Measurements from ENCODE around the gene COL24A1. TPM values are rescaled to one million over a fixed set of nuclear protein-coding genes. Genes with fewer than 3 reads are reported as not detected.
A peak's percentile ranks its signal among the peaks of the same experiment; 100 is the strongest.

COL24A1 gene
- total RNA-seq: 13.7 TPM
- polyA plus RNA-seq: 5.2 TPM

- no peaks in the 10 kb centered on the region for H3K36me3 ChIP-seq (ENCODE audit: insufficient read depth)
- no peak for DNase-seq (ENCODE audit: extremely low spot score)
- WGBS: 13% methylated on average over 52 of the region's 52 CpGs
- H3K27ac ChIP-seq (ENCODE audit: low read depth): peak within 1 kb of the TSS; percentile 84
- peak within 1 kb of the TSS; percentile 35 for H3K4me3 ChIP-seq (ENCODE audit: low read depth, low read length)
- no peaks in the 10 kb centered on the region for H3K4me1 ChIP-seq (ENCODE audit: insufficient read depth)
Measured at GRCh38 chr1:86156566-86157455, at the start of gene COL24A1. Gene COL24A1 (minus strand): TSS chr1:86156772. CDS start chr1:86156396, 376 bp downstream.

DNA sequence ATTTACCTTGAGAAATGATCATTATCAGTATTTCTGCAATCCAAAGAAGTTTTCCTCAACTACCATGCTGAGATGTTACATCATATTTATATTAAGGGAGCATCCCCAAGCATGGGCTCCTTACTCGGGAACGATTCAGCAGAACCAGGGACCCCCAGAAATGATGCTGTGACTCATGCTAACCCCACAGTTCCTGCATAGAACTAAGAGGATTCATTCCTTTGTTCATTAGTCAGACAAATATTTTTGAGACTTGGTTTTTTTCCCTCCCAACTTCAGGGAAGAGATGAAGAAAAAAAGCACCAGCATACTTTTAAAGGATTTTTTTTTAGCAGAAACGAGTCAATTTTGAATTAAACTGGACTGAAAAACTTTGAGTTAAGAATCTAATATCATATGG lies 49.2 kb upstream of the COL24A1 start:
- no peak overlapping the region for H3K27ac ChIP-seq (ENCODE audit: low read depth)
- no peak overlapping the region for H3K4me3 ChIP-seq (ENCODE audit: low read depth, low read length)
- no peaks in the 10 kb centered on the region for H3K4me1 ChIP-seq (ENCODE audit: insufficient read depth)
- no peaks in the 10 kb centered on the region for H3K36me3 ChIP-seq (ENCODE audit: insufficient read depth)
- no peak for DNase-seq (ENCODE audit: extremely low spot score)
- WGBS: 74% methylated on average over 3 of the region's 3 CpGs

DNA sequence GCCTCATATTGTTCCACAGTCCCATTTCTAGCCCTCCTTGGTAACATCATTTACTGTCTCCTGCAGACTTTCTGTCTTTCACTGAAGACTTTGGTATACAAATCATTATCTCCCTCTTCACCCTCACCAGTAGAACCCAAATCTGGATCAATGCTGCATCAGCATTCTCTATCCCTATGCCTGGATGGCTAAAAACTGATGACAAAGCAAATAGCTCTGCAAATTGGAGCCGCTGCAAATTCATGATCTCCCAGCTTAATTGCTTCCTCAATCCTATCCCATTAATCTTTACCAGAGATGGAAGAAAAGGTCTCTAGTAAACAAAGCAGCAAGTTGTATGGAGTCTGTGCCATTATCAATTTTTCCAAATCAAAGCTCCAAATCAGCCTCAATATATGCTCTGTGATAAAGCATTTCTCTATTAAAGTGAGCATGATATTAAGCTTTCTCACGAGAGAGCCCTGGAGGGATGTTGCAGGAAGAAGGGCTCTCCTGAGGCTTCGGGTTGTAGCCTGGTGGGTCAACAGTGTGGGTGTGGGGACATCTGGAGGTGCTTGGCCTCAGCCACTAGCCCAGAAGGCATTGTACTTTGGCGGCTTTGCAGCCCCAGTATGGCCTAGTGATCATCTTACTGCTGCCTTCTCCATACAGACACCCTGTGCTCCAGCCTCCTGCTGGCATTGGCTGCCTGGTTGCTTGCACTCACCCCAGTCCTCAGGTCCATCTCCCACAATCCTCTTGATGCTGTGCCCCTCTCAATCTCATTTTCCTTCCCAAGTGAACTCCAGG lies 46.2 kb upstream of the COL24A1 start:
- Histone ChIP-seq H3K4me3 (ENCODE audit: low read depth, low read length) (no peak overlapping the region), H3K36me3 (ENCODE audit: insufficient read depth) (no peaks in the 10 kb centered on the region), H3K27ac (ENCODE audit: low read depth) (no peak overlapping the region), H3K4me1 (ENCODE audit: insufficient read depth) (no peaks in the 10 kb centered on the region)
- WGBS: 83% methylated on average over 4 of the region's 4 CpGs
- no peak for DNase-seq (ENCODE audit: extremely low spot score)

GRCh38 chr1:86201311-86201710 lies 44.7 kb upstream of the COL24A1 start:
- Histone ChIP-seq H3K4me1 (ENCODE audit: insufficient read depth) (no peaks in the 10 kb centered on the region), H3K27ac (ENCODE audit: low read depth) (no peak overlapping the region), H3K4me3 (ENCODE audit: low read depth, low read length) (no peak overlapping the region), H3K36me3 (ENCODE audit: insufficient read depth) (no peaks in the 10 kb centered on the region)
- WGBS: 62% methylated on average over 2 of the region's 2 CpGs
- DNase-seq (ENCODE audit: extremely low spot score): no peak

GRCh38 chr1:86200901-86201300 lies 44.3 kb upstream of the COL24A1 start:
- WGBS: 56% methylated on average over 8 of the region's 8 CpGs
- Histone ChIP-seq H3K27ac (ENCODE audit: low read depth) (no peak overlapping the region), H3K36me3 (ENCODE audit: insufficient read depth) (no peaks in the 10 kb centered on the region), H3K4me1 (ENCODE audit: insufficient read depth) (no peaks in the 10 kb centered on the region), H3K4me3 (ENCODE audit: low read depth, low read length) (no peak overlapping the region)
- DNase-seq (ENCODE audit: extremely low spot score): no peak

DNA sequence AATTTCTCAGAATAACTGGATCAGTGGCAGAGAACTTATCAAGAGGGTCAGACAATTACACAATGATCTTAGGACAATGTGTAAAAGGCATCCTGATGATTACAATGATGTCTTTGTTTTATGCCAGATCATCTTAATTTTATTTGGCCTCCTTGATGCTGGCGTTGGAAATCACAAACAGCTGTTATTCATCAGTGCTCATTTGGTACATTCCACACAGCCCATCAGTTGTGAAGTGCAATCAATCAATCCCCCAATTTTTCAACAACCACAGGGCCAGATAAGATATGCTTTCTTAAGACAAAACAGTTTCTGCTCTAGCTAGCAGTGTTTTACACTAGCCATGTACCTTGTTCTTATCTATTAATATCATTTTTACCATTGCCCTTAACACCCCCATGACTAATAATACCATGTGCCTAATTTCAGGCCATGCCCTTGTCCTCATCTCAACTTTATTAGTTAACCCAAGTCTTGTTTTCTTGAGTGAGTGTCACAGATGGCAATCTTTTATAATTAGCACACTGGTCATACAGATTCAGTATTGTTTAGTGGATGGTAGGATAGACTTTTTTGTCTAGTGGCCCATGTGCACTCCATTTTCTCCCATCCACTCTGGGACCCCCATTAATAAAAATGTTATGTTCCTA lies 40.8 kb upstream of the COL24A1 start:
- no peak for DNase-seq (ENCODE audit: extremely low spot score)
- 62% methylated on average over 1 of the region's 1 CpG for WGBS
- Histone ChIP-seq H3K4me3 (ENCODE audit: low read depth, low read length) (no peak overlapping the region), H3K4me1 (ENCODE audit: insufficient read depth) (peaks cover 1% of the 10 kb centered on the region), H3K27ac (ENCODE audit: low read depth) (no peak overlapping the region), H3K36me3 (ENCODE audit: insufficient read depth) (no peaks in the 10 kb centered on the region)

DNA sequence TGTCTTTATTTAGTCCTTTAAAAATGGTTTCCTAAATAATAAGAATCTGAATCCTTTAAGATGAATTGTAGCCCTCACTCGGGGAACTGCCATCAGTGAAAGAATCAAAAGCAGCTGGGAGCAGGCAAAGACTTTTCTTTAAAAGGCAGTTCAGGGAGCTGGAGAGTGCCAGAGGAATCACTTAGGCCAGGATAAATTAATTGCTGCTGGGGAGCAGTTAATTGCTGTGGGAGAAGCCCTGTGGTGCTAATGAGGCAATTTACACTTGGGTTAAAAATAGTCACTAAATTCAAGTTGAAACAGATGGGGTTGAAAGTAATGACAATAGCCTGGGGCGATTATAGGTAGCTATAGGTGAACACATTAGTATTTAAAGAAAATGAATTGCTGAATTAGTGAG lies 38.7 kb upstream of the COL24A1 start:
- WGBS: 75% methylated on average over 2 of the region's 2 CpGs
- Histone ChIP-seq H3K4me1 (ENCODE audit: insufficient read depth) (peaks cover 1% of the 10 kb centered on the region), H3K27ac (ENCODE audit: low read depth) (no peak overlapping the region), H3K4me3 (ENCODE audit: low read depth, low read length) (no peak overlapping the region), H3K36me3 (ENCODE audit: insufficient read depth) (no peaks in the 10 kb centered on the region)
- DNase-seq (ENCODE audit: extremely low spot score): no peak

- DNase-seq (ENCODE audit: extremely low spot score): no peak
- no peak overlapping the region for H3K27ac ChIP-seq (ENCODE audit: low read depth)
- WGBS: 58% methylated on average over 4 of the region's 4 CpGs
- peaks cover 1% of the 10 kb centered on the region for H3K4me1 ChIP-seq (ENCODE audit: insufficient read depth)
- H3K36me3 ChIP-seq (ENCODE audit: insufficient read depth): no peaks in the 10 kb centered on the region
- no peak overlapping the region for H3K4me3 ChIP-seq (ENCODE audit: low read depth, low read length)
Measured at GRCh38 chr1:86194491-86195034, 38.0 kb upstream of the COL24A1 start.

DNA sequence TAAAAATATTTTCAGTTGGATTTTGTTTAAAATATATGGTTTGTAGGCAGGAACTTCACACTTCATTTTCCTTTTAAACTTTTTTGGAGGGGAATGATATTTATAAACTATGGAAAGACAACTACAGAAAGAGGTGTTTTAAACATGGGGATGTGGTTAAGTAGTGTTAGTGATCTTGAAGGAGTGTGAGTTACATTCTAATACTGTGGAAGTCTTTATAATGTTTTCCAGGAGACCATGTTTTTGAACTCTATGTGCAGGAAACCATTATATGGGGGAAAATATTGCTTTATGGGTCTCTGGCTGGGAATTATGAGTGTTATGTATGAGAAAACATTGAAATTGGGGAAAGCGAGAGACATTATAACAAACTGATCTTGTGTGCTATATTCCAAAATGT lies 35.8 kb upstream of the COL24A1 start:
- WGBS: 94% methylated on average over 1 of the region's 1 CpG
- Histone ChIP-seq H3K27ac (ENCODE audit: low read depth) (no peak overlapping the region), H3K36me3 (ENCODE audit: insufficient read depth) (no peaks in the 10 kb centered on the region), H3K4me1 (ENCODE audit: insufficient read depth) (peaks cover 1% of the 10 kb centered on the region), H3K4me3 (ENCODE audit: low read depth, low read length) (no peak overlapping the region)
- no peak for DNase-seq (ENCODE audit: extremely low spot score)

DNA sequence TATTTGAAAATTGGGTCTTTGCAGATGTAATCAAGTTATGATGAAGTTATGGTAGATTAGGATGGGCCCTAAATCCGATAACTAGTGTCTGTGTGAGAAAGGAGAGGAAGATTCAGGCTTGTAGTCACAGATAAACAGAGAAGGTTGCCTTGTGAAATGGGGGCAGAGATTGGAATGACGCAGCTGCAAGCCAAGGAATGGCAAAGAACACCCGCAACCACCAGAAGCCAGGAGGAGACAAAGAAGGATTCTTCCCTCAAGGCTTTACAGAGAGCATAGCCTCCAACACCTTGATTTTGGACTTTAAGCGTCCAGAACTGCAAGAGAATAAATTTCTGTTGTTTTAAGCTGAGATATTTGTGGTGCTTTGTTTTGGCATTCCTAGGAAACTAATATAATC lies 35.4 kb upstream of the COL24A1 start:
- no peak overlapping the region for H3K27ac ChIP-seq (ENCODE audit: low read depth)
- H3K4me3 ChIP-seq (ENCODE audit: low read depth, low read length): no peak overlapping the region
- DNase-seq (ENCODE audit: extremely low spot score): no peak
- no peaks in the 10 kb centered on the region for H3K36me3 ChIP-seq (ENCODE audit: insufficient read depth)
- 85% methylated on average over 4 of the region's 4 CpGs for WGBS
- H3K4me1 ChIP-seq (ENCODE audit: insufficient read depth): peaks cover 1% of the 10 kb centered on the region

- Histone ChIP-seq H3K4me3 (ENCODE audit: low read depth, low read length) (no peak overlapping the region), H3K4me1 (ENCODE audit: insufficient read depth) (peaks cover 1% of the 10 kb centered on the region), H3K36me3 (ENCODE audit: insufficient read depth) (no peaks in the 10 kb centered on the region), H3K27ac (ENCODE audit: low read depth) (no peak overlapping the region)
- no peak for DNase-seq (ENCODE audit: extremely low spot score)
- 86% methylated on average over 1 of the region's 1 CpG for whole genome bisulfite sequencing
Measured at GRCh38 chr1:86190873-86191272, 34.3 kb upstream of the COL24A1 start.

- DNase-seq (ENCODE audit: extremely low spot score): no peak
- Histone ChIP-seq H3K36me3 (ENCODE audit: insufficient read depth) (no peaks in the 10 kb centered on the region), H3K4me1 (ENCODE audit: insufficient read depth) (peaks cover 2% of the 10 kb centered on the region), H3K27ac (ENCODE audit: low read depth) (no peak overlapping the region), H3K4me3 (ENCODE audit: low read depth, low read length) (no peak overlapping the region)
- 60% methylated on average over 1 of the region's 1 CpG for WGBS
Measured at GRCh38 chr1:86184426-86184825, 27.9 kb upstream of the COL24A1 start.

- no peaks in the 10 kb centered on the region for H3K36me3 ChIP-seq (ENCODE audit: insufficient read depth)
- 16% methylated on average over 1 of the region's 1 CpG for WGBS
- no peak overlapping the region for H3K27ac ChIP-seq (ENCODE audit: low read depth)
- peaks cover 2% of the 10 kb centered on the region for H3K4me1 ChIP-seq (ENCODE audit: insufficient read depth)
- no peak overlapping the region for H3K4me3 ChIP-seq (ENCODE audit: low read depth, low read length)
- no peak for DNase-seq (ENCODE audit: extremely low spot score)
Measured at GRCh38 chr1:86183810-86184209, 27.2 kb upstream of the COL24A1 start.
